ENCODE data around the gene CLEC5A. TPM values are rescaled to one million over a fixed set of nuclear protein-coding genes. Genes with fewer than 3 reads are reported as not detected.
A peak's percentile ranks its signal among the peaks of the same experiment; 100 is the strongest.

The CLEC5A gene
- total and polyA plus RNA-seq, 2 donors (not counting 1 experiment from before 2014, with no cell fraction given) = 0.03 to 0.47 TPM

GRCh38 chr7:141974831-141975230 lies 28.1 kb upstream of the CLEC5A start:
- Histone ChIP-seq H3K27ac (ENCODE audit: low read length in 2 of 2) (no peak overlapping the region), H3K4me1 (ENCODE audit: control insufficient read depth in 2 of 2, insufficient read depth in 2 of 2, low read length in 2 of 2) (peaks cover 13 to 17% of the 10 kb centered on the region in 2 donors), H2AFZ (ENCODE audit: insufficient read depth, low read depth, low read length, poor library complexity, severe bottlenecking) (no peak overlapping the region), H4K20me1 (ENCODE audit: control insufficient read depth, insufficient read depth, low read length, poor library complexity, severe bottlenecking) (no peaks in the 10 kb centered on the region), H3K4me2 (replicated peaks; ENCODE audit: low read depth, low read length, poor library complexity, severe bottlenecking) (no peak overlapping the region), H3K79me2 (ENCODE audit: control insufficient read depth, insufficient read depth, low read length) (no peaks in the 10 kb centered on the region), H3K9me3 (ENCODE audit: control extremely low read depth in 1 of 3, control insufficient read depth in 2 of 3, insufficient read depth in 1 of 3, low read length in 2 of 3) (no peaks in the 10 kb centered on the region), H3K36me3 (replicated peaks in 1 of 2; ENCODE audit: control extremely low read depth in 1 of 2, control insufficient read depth in 1 of 2, extremely low read depth in 1 of 2, insufficient read depth in 2 of 2, low read length in 1 of 2) (no peaks in the 10 kb centered on the region), H3K4me3 (ENCODE audit: control extremely low read depth in 1 of 5, extremely low read depth in 1 of 5, insufficient read depth in 1 of 5, low read depth in 2 of 5, low read length in 4 of 5) (no peak overlapping the region), H3K27me3 (replicated peaks in 1 of 4; ENCODE audit: control extremely low read depth in 1 of 4, control insufficient read depth in 3 of 4, insufficient read depth in 4 of 4, low read length in 3 of 4) (no peaks in the 10 kb centered on the region), H3K9ac (ENCODE audit: low read length) (no peak overlapping the region)
- Mint-ChIP-seq H3K27me3 (no peaks in the 10 kb centered on the region), H3K4me1 (peaks cover 24% of the 10 kb centered on the region), H3K9me3 (ENCODE audit: insufficient read depth) (peaks cover 4% of the 10 kb centered on the region), H3K4me3 (no peak overlapping the region), H3K27ac (no peak overlapping the region)
- TF ChIP-seq, protein P1, sequence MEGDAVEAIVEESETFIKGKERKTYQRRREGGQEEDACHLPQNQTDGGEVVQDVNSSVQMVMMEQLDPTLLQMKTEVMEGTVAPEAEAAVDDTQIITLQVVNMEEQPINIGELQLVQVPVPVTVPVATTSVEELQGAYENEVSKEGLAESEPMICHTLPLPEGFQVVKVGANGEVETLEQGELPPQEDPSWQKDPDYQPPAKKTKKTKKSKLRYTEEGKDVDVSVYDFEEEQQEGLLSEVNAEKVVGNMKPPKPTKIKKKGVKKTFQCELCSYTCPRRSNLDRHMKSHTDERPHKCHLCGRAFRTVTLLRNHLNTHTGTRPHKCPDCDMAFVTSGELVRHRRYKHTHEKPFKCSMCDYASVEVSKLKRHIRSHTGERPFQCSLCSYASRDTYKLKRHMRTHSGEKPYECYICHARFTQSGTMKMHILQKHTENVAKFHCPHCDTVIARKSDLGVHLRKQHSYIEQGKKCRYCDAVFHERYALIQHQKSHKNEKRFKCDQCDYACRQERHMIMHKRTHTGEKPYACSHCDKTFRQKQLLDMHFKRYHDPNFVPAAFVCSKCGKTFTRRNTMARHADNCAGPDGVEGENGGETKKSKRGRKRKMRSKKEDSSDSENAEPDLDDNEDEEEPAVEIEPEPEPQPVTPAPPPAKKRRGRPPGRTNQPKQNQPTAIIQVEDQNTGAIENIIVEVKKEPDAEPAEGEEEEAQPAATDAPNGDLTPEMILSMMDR (IDR thresholded peaks at IDR 0.05) = peak; percentile 27
- no peak for TF ChIP-seq EZH2 (IDR thresholded peaks at IDR 0.05; ENCODE audit: borderline replicate concordance, insufficient read depth, low read depth, low read length, poor library complexity, severe bottlenecking)
- intact Hi-C loops (cut with micrococcal nuclease) = loop anchor here (5.0 to 10.0 kb wide), 2 partner anchors 210 to 507 kb away; no protein-coding TSS in a partner anchor
- ChIA-PET CTCF (interaction anchor here (0.8 to 3.4 kb wide), 7 partner anchors 8 to 484 kb away, joined by 3 to 21 read pairs (median 4); no protein-coding TSS in a partner anchor), POLR2A (no interaction called here)
- peak; percentile 16 for DNase-seq
- no peak for ATAC-seq (ENCODE audit: low read depth)
- WGBS (ENCODE audit: insufficient coverage) = no CpG with 5 or more reads among the region's 2 CpGs

- no peak for ATAC-seq (ENCODE audit: low read depth)
- H4K20me1 ChIP-seq (ENCODE audit: control insufficient read depth, insufficient read depth, low read length, poor library complexity, severe bottlenecking) = no peaks in the 10 kb centered on the region
- no peak within 1 kb of the TSS for H3K4me3 ChIP-seq (ENCODE audit: control extremely low read depth in 1 of 5, extremely low read depth in 1 of 5, insufficient read depth in 1 of 5, low read depth in 2 of 5, low read length in 4 of 5)
- H3K27ac Mint-ChIP-seq = peak within 1 kb of the TSS; percentile 51
- intact Hi-C loops (cut with micrococcal nuclease) = loop anchor here (10.0 kb wide), 1 partner anchor 211 kb away; no protein-coding TSS in a partner anchor
- H3K9me3 ChIP-seq (ENCODE audit: control extremely low read depth in 1 of 3, control insufficient read depth in 2 of 3, insufficient read depth in 1 of 3, low read length in 2 of 3) = no peaks in the 10 kb centered on the region
- H2AFZ ChIP-seq (ENCODE audit: insufficient read depth, low read depth, low read length, poor library complexity, severe bottlenecking) = no peak within 1 kb of the TSS
- H3K79me2 ChIP-seq (ENCODE audit: control insufficient read depth, insufficient read depth, low read length) = no peaks in the 10 kb centered on the region
- no peak within 1 kb of the TSS for H3K4me3 Mint-ChIP-seq
- no peak for DNase-seq
- no peaks in the 10 kb centered on the region for H3K36me3 ChIP-seq (replicated peaks in 1 of 2; ENCODE audit: control extremely low read depth in 1 of 2, control insufficient read depth in 1 of 2, extremely low read depth in 1 of 2, insufficient read depth in 2 of 2, low read length in 1 of 2)
- peaks cover 12 to 13% of the 10 kb centered on the region in 2 donors for H3K4me1 ChIP-seq (ENCODE audit: control insufficient read depth in 2 of 2, insufficient read depth in 2 of 2, low read length in 2 of 2)
- H3K9me3 Mint-ChIP-seq (ENCODE audit: insufficient read depth) = no peaks in the 10 kb centered on the region
- ChIA-PET CTCF (no interaction called here), POLR2A (no interaction called here)
- no peak within 1 kb of the TSS for H3K27ac ChIP-seq (ENCODE audit: low read length in 2 of 2)
- no peak for TF ChIP-seq EZH2 (IDR thresholded peaks at IDR 0.05; ENCODE audit: borderline replicate concordance, insufficient read depth, low read depth, low read length, poor library complexity, severe bottlenecking)
- TF ChIP-seq, protein P1 (IDR thresholded peaks at IDR 0.05) = no peak
- no peak within 1 kb of the TSS for H3K9ac ChIP-seq (ENCODE audit: low read length)
- H3K27me3 ChIP-seq (replicated peaks in 1 of 4; ENCODE audit: control extremely low read depth in 1 of 4, control insufficient read depth in 3 of 4, insufficient read depth in 4 of 4, low read length in 3 of 4) = no peaks in the 10 kb centered on the region
- H3K27me3 Mint-ChIP-seq = no peaks in the 10 kb centered on the region
- no peak within 1 kb of the TSS for H3K4me2 ChIP-seq (replicated peaks; ENCODE audit: low read depth, low read length, poor library complexity, severe bottlenecking)
- H3K4me1 Mint-ChIP-seq = peaks cover 17% of the 10 kb centered on the region
- 95% methylated on average over 5 of the region's 7 CpGs for WGBS (ENCODE audit: insufficient coverage)
Observed at GRCh38 chr7:141973673-141974072, 26.9 kb upstream of the CLEC5A start, which contains the start of gene TAS2R38. TSS of gene TAS2R38 (minus strand) at chr7:141973773. CDS start at chr7:141973689, 84 bp downstream.
